Brain microvascular endothelial cell (primary cell): ENCODE measurements around the gene GARS1.
"Not testable (repeated sequence)": the region's sequence is repeated elsewhere in the genome, so short reads cannot be mapped to it uniquely, and the experiment has no call there.

Experiments
- DNase-seq: peaks from one replicate; pipeline ENCODE4 v3.0.0-alpha.2; 2020
- H3K27ac ChIP-seq: fragments of 250-450 bp; sonication (Bioruptor Pico); 2 replicates; pipeline ENCODE4 v1.5.1; 2020; ENCODE audit warnings: mild to moderate bottlenecking, moderate library complexity
- H3K27me3 ChIP-seq: fragments of 250-450 bp; sonication (Bioruptor Pico); replicated peaks from 2 replicates; pipeline ENCODE4 v1.5.1; 2020; ENCODE audit warnings: mild to moderate bottlenecking
- H3K36me3 ChIP-seq: fragments of 250-450 bp; sonication (Bioruptor Pico); replicated peaks from 2 replicates; pipeline ENCODE4 v1.5.1; 2020; ENCODE audit warnings: mild to moderate bottlenecking
- H3K4me3 ChIP-seq: 2 replicates; pipeline ENCODE4 v1.5.1; 2011; ENCODE audit warnings: low read depth, mild to moderate bottlenecking, control low read depth, low read length, moderate library complexity
- in situ Hi-C: cut with HindIII; loops from 2 replicates; pipeline ENCODE4 v1.10.0; 2017; ENCODE audit warnings: low sequenced_read_pairs, low pct_ligation_motif_present
- TF ChIP-seq, protein P1 (sequence below): IDR thresholded peaks from 2 replicates; pipeline ENCODE4 v1.5.1; 2011; ENCODE audit warnings: low read depth, mild to moderate bottlenecking, moderate library complexity, low read length, control low read depth, inconsistent platforms; ENCODE audit errors: missing control alignments

The GARS1 gene

DNA sequence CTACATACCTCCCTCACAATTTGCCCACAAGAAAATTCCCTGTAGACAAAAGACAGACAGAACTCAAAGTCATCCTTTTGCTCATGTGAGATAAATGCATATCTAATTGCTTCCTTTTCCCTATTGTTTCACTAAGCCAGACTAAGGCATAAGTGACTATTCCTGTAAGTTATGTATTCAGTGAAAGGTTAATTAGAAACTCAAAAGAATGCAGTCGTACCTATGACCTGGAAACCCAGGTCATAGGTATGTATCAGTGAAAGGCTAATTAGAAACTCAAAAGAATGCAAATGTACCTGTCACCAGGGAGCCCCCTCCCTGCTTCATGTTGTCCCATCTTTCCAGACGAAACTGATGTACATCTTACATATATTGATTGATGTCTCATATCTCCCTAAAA, 10.3 kb upstream of the GARS1 start:
- in situ Hi-C loops = no loop called here
- Histone ChIP-seq H3K27me3 (no peaks in the 10 kb centered on the region), H3K36me3 (peaks cover 21% of the 10 kb centered on the region), H3K27ac (no peak overlapping the region), H3K4me3 (no peak overlapping the region)
- TF ChIP-seq, protein P1, sequence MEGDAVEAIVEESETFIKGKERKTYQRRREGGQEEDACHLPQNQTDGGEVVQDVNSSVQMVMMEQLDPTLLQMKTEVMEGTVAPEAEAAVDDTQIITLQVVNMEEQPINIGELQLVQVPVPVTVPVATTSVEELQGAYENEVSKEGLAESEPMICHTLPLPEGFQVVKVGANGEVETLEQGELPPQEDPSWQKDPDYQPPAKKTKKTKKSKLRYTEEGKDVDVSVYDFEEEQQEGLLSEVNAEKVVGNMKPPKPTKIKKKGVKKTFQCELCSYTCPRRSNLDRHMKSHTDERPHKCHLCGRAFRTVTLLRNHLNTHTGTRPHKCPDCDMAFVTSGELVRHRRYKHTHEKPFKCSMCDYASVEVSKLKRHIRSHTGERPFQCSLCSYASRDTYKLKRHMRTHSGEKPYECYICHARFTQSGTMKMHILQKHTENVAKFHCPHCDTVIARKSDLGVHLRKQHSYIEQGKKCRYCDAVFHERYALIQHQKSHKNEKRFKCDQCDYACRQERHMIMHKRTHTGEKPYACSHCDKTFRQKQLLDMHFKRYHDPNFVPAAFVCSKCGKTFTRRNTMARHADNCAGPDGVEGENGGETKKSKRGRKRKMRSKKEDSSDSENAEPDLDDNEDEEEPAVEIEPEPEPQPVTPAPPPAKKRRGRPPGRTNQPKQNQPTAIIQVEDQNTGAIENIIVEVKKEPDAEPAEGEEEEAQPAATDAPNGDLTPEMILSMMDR = no peak
- no peak for DNase-seq

DNA sequence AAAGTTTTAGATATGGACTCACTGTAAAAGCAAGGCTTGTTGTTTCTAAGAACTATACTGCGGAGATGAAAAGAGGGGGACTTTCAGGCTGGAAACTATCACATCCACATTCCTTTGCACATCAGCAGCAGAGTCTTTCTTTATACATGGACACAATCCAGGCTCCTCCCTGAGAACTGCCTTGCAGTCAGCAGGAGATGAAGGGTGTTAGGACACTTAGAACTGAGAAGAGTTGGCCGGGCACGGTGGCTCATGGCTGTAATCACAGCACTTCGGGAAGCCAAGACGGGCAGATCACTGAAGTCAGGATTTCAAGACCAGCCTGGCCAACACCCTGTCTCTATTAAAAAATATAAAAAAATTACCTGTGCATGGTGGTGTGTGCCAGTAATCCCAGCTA, 9.7 kb upstream of the GARS1 start:
- peaks cover 21% of the 10 kb centered on the region for H3K36me3 ChIP-seq
- no peak overlapping the region for H3K27ac ChIP-seq
- H3K4me3 ChIP-seq = no peak overlapping the region
- in situ Hi-C loops = no loop called here
- TF ChIP-seq, protein P1 = no peak
- no peaks in the 10 kb centered on the region for H3K27me3 ChIP-seq
- DNase-seq = no peak

DNA sequence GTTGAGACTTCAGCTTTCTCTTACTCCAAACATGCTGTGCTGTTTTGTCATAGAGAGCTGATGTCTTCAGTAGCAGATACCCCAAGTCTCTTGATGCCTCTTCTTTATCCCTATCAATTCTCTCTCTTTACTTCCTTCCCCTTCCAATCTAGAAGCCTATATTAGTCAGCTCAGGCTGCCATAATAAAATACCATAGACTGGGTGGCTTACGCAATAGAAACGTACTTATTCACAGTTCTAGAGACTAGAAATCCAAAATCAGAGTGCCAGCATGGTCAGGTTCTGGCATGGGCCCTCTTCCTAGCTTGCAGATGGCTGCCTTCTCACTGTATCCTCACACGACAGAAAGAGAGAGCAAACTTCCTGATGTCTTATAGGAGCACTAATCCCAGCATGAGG, 9.0 kb upstream of the GARS1 start:
- in situ Hi-C loops = no loop called here
- H3K4me3 ChIP-seq = no peak overlapping the region

DNA sequence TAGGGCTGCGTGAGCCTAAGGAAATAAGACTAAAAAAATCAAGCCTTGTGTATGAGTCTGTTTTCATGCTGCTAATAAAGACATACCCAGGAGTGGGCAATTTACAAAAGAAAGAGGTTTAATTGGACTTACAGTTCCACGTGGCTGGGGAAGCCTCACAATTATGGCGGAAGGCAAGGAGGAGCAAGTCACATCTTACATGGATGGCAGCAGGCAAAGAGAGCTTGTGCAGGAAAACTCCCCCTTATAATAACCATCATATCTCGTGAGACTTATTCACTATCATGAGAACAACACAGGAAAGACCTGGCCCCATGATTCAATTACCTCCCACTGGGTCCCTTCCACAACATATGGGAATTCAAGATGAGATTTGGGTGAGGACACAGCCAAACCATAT, 7.1 kb upstream of the GARS1 start:
- in situ Hi-C loops, DNase-seq, H3K4me3 ChIP-seq, H3K27ac ChIP-seq, H3K27me3 ChIP-seq: not testable (repeated sequence)
- peaks cover 13% of the 10 kb centered on the region for H3K36me3 ChIP-seq

More for the DNA sequence above, 9.0 kb upstream of the GARS1 start:
- no peak for DNase-seq
- Histone ChIP-seq H3K27me3 (no peaks in the 10 kb centered on the region), H3K36me3 (peaks cover 20% of the 10 kb centered on the region), H3K27ac (no peak overlapping the region)
- TF ChIP-seq, protein P1 = no peak

DNA sequence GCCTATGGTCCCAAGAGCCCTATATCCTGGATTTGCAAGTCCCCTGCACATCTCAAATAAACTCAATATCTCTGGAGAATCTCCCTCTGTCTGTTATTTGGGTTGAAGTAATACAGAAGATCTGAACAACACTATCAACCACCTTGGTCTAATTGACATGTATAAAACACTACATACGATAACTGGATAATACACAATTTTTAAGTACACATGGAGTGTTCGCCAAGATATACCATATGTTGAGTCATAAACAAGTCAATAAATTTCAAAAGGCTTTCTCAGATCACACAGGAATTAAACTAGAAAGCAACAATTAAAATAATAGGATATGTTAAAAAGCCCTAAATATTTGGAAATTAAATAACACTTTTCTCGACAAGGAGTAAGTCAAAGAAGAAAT, 5.6 kb upstream of the GARS1 start:
- H3K4me3 ChIP-seq = no peak overlapping the region
- H3K27ac ChIP-seq = no peak overlapping the region
- H3K36me3 ChIP-seq = peaks cover 7% of the 10 kb centered on the region
- no peak for DNase-seq
- no peaks in the 10 kb centered on the region for H3K27me3 ChIP-seq
- TF ChIP-seq, protein P1 = no peak
- in situ Hi-C loops = no loop called here

DNA sequence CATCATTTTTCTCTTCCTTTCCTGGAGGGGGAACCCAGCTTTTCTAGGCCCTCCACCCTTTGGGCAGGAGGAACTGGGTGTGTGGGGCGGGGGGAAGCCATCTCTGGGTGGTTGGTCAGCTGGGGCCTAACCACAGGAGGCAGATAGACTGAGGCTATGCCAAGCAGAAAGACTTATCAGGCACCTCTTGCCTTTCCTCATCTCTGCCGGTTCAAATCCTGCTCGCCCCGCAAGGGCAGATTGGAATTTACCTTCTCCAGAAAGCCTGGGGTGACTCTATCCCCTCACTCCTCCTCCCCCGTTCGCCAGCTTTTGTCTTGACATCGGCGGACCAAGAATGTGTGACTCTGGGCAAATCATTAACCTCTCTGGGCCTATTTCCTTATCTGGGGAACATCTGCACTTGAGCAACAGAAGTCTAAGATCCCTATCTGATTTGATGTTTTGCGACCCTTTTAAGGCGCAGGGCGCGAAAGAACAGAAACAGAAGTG, 584 bp upstream of the GARS1 start:
- H3K4me3 ChIP-seq = peak overlapping the region; percentile 96
- TF ChIP-seq, protein P1 = no peak
- H3K27ac ChIP-seq = peak overlapping the region; percentile 90
- peaks cover 16% of the 10 kb centered on the region for H3K36me3 ChIP-seq
- H3K27me3 ChIP-seq = no peaks in the 10 kb centered on the region
- in situ Hi-C loops = no loop called here
- peak; percentile 16 for DNase-seq
